H1 (cell line): ENCODE data around the gene TEKT1.

Experiments
- CEBPB ChIP-seq: IDR thresholded peaks from 2 replicates; pipeline ENCODE4 v1.6.1; 2012; ENCODE audit warnings: low read depth, low read length
- EGR1 ChIP-seq: IDR thresholded peaks from 2 replicates; pipeline ENCODE4 v1.6.1; 2011; ENCODE audit warnings: low read depth, low read length, borderline replicate concordance
- EP300 ChIP-seq, 2 experiments: IDR thresholded peaks; 1 replicate in 1 of 2; 2 replicates in 1 of 2; pipeline ENCODE4 v1.6.1; 2011 to 2012; ENCODE audit warnings: low read depth in 2 of 2, low read length in 2 of 2, mild to moderate bottlenecking in 2 of 2, borderline replicate concordance in 1 of 2, inconsistent platforms in 1 of 2, moderate library complexity in 1 of 2
- MAFK ChIP-seq: IDR thresholded peaks from 2 replicates; pipeline ENCODE4 v1.6.1; 2012; ENCODE audit warnings: low read depth, mild to moderate bottlenecking, improper control_type of control experiment, low read length
- PHF8 ChIP-seq: fragments of 200-600 bp; sonication (generic); conservative IDR thresholded peaks from 2 replicates; pipeline ENCODE4 v1.7.1; 2012; ENCODE audit warnings: low read depth, mild to moderate bottlenecking, inconsistent platforms, low read length, moderate library complexity
- RAD21 ChIP-seq, 2 experiments: IDR thresholded peaks in 1 of 2; conservative IDR thresholded peaks in 1 of 2; 2 replicates each; pipeline ENCODE4 v1.6.1; 2011; ENCODE audit warnings: low read depth in 2 of 2, low read length in 2 of 2, improper control_type of control experiment in 1 of 2, inconsistent platforms in 1 of 2, mild to moderate bottlenecking in 1 of 2, moderate library complexity in 1 of 2
- SIX5 ChIP-seq: IDR thresholded peaks from 2 replicates; pipeline ENCODE4 v1.6.1; 2011; ENCODE audit warnings: mild to moderate bottlenecking, low read depth, low read length
- TF ChIP-seq, protein P1 (sequence below), 3 experiments: IDR thresholded peaks; 1 replicate in 2 of 3; 2 replicates in 1 of 3; pipeline versions ENCODE4 v1.5.1 to v1.6.1; 2011; ENCODE audit warnings: low read length in 3 of 3, mild to moderate bottlenecking in 3 of 3, inconsistent platforms in 2 of 3, low read depth in 1 of 3, moderate library complexity in 1 of 3; ENCODE audit not compliant: insufficient read depth in 1 of 3; ENCODE audit errors: control extremely low read depth in 1 of 3
- TF ChIP-seq, protein P2 (sequence below): IDR thresholded peaks from 2 replicates; pipeline ENCODE4 v1.6.1; 2011; ENCODE audit warnings: low read length, improper control_type of control experiment

- TF ChIP-seq, protein P1, sequence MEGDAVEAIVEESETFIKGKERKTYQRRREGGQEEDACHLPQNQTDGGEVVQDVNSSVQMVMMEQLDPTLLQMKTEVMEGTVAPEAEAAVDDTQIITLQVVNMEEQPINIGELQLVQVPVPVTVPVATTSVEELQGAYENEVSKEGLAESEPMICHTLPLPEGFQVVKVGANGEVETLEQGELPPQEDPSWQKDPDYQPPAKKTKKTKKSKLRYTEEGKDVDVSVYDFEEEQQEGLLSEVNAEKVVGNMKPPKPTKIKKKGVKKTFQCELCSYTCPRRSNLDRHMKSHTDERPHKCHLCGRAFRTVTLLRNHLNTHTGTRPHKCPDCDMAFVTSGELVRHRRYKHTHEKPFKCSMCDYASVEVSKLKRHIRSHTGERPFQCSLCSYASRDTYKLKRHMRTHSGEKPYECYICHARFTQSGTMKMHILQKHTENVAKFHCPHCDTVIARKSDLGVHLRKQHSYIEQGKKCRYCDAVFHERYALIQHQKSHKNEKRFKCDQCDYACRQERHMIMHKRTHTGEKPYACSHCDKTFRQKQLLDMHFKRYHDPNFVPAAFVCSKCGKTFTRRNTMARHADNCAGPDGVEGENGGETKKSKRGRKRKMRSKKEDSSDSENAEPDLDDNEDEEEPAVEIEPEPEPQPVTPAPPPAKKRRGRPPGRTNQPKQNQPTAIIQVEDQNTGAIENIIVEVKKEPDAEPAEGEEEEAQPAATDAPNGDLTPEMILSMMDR (IDR thresholded peaks at IDR 0.05; ENCODE audit: control extremely low read depth in 1 of 3, insufficient read depth in 1 of 3, low read depth in 1 of 3, low read length in 3 of 3) = no peak
- TF ChIP-seq RAD21 (IDR thresholded peaks at IDR 0.05 in 1 of 2, conservative IDR thresholded peaks at IDR 0.05 in 1 of 2; ENCODE audit: low read depth in 2 of 2, low read length in 2 of 2) (no peak), MAFK (no peak), EGR1 (no peak), PHF8 (no peak), CEBPB (no peak), SIX5 (no peak), EP300 (IDR thresholded peaks at IDR 0.05; ENCODE audit: borderline replicate concordance in 1 of 2, low read depth in 2 of 2, low read length in 2 of 2) (no peak)
- TF ChIP-seq, protein P2, sequence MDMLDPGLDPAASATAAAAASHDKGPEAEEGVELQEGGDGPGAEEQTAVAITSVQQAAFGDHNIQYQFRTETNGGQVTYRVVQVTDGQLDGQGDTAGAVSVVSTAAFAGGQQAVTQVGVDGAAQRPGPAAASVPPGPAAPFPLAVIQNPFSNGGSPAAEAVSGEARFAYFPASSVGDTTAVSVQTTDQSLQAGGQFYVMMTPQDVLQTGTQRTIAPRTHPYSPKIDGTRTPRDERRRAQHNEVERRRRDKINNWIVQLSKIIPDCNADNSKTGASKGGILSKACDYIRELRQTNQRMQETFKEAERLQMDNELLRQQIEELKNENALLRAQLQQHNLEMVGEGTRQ = no peak
These were observed 25.8 kb upstream of the TEKT1 start for GRCh38 chr17:6857336-6857735.
